Hepatocyte (in vitro differentiated cells): Measurements from ENCODE around the gene UBIAD1.

Source experiments
- EZH2 ChIP-seq: fragments of 200-600 bp; sonication (generic); IDR thresholded peaks from 2 replicates; pipeline ENCODE4 v1.6.1; 2016; ENCODE audit warnings: antibody characterized with exemption, mild to moderate bottlenecking, borderline replicate concordance
- EZH2phosphoT487 ChIP-seq: fragments of 200-600 bp; sonication (generic); IDR thresholded peaks from one replicate; pipeline ENCODE4 v1.6.1; 2018; ENCODE audit warnings: antibody characterized with exemption, mild to moderate bottlenecking, low read depth, moderate library complexity; ENCODE audit not compliant: unreplicated experiment, severe bottlenecking
- TF ChIP-seq, protein P1 (sequence below): fragments of 200-600 bp; sonication (generic); IDR thresholded peaks from 2 replicates; pipeline ENCODE4 v1.5.1; 2016; ENCODE audit warnings: antibody characterized with exemption, mild to moderate bottlenecking; ENCODE audit not compliant: poor library complexity

DNA sequence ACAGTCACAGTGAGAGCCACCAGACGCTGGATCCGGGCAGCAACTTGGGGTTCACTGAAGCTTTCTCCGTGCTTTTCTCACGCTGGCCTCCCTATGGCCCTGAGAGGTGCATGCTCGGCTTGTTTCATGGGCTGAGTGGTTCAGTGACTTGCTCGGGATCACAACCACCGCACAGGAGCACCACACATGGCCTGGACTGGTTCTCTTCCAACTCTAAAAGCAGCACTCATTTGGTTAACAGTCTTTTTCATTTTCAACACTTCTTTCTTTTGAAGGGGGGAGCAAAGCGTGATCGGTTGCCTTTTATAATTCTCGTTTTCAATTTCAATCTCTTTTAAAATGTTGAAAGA, 26.2 kb downstream of the UBIAD1 start:
- TF ChIP-seq, protein P1, sequence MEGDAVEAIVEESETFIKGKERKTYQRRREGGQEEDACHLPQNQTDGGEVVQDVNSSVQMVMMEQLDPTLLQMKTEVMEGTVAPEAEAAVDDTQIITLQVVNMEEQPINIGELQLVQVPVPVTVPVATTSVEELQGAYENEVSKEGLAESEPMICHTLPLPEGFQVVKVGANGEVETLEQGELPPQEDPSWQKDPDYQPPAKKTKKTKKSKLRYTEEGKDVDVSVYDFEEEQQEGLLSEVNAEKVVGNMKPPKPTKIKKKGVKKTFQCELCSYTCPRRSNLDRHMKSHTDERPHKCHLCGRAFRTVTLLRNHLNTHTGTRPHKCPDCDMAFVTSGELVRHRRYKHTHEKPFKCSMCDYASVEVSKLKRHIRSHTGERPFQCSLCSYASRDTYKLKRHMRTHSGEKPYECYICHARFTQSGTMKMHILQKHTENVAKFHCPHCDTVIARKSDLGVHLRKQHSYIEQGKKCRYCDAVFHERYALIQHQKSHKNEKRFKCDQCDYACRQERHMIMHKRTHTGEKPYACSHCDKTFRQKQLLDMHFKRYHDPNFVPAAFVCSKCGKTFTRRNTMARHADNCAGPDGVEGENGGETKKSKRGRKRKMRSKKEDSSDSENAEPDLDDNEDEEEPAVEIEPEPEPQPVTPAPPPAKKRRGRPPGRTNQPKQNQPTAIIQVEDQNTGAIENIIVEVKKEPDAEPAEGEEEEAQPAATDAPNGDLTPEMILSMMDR: no peak
- TF ChIP-seq EZH2 (no peak), EZH2phosphoT487 (no peak)
